Karpas-422 (cell line): Measurements from ENCODE around the gene EN1. TPM values are rescaled to one million over a fixed set of nuclear protein-coding genes. Genes with fewer than 3 reads are reported as not detected.

ENCODE experiments used
- DNase-seq: peaks from one replicate; pipeline ENCODE4 v3.0.0-alpha.2; 2015
- H2AFZ ChIP-seq: fragments of 200-600 bp; sonication (generic); 2 replicates; pipeline ENCODE4 v1.6.1; 2014; ENCODE audit warnings: antibody characterized with exemption, low read length, mixed read lengths
- H3K27ac ChIP-seq: fragments of 200-600 bp; sonication (generic); 2 replicates; pipeline ENCODE4 v1.5.1; 2014; ENCODE audit warnings: mild to moderate bottlenecking, low read length, moderate library complexity
- H3K27me3 ChIP-seq: fragments of 200-600 bp; sonication (generic); 2 replicates; pipeline ENCODE4 v1.6.1; 2014; ENCODE audit warnings: low read length, mixed read lengths
- H3K36me3 ChIP-seq: fragments of 200-600 bp; sonication (generic); 2 replicates; pipeline ENCODE4 v1.6.1; 2014; ENCODE audit warnings: low read length, mixed read lengths; ENCODE audit not compliant: insufficient read depth
- H3K4me1 ChIP-seq: fragments of 200-600 bp; sonication (generic); 2 replicates; pipeline ENCODE4 v1.6.1; 2014; ENCODE audit warnings: mild to moderate bottlenecking, low read length, mixed read lengths
- H3K4me2 ChIP-seq: fragments of 200-600 bp; sonication (generic); 2 replicates; pipeline ENCODE4 v1.6.1; 2014; ENCODE audit warnings: low read length, low read depth, mild to moderate bottlenecking; ENCODE audit not compliant: poor library complexity, severe bottlenecking
- H3K4me3 ChIP-seq: fragments of 200-600 bp; sonication (generic); 2 replicates; pipeline ENCODE4 v1.5.1; 2014; ENCODE audit warnings: mild to moderate bottlenecking, antibody characterized with exemption, low read length, mixed read lengths
- H3K79me2 ChIP-seq: fragments of 200-600 bp; sonication (generic); 2 replicates; pipeline ENCODE4 v1.6.1; 2014; ENCODE audit warnings: mild to moderate bottlenecking, low read length, mixed read lengths
- H3K9ac ChIP-seq: fragments of 200-600 bp; sonication (generic); 2 replicates; pipeline ENCODE4 v1.6.0; 2014; ENCODE audit warnings: low read length
- H3K9me2 ChIP-seq: fragments of 200-600 bp; sonication (generic), shearing (Covaris generic); replicated peaks from 2 replicates; pipeline ENCODE4 v1.6.0; 2014; ENCODE audit warnings: mild to moderate bottlenecking, low read length, moderate library complexity; ENCODE audit not compliant: insufficient read depth
- H3K9me3 ChIP-seq: fragments of 300-700, 200-600 bp; sonication (generic); 2 replicates; pipeline ENCODE4 v1.6.1; 2014; ENCODE audit warnings: low read length, mixed read lengths
- H4K20me1 ChIP-seq: fragments of 200-600 bp; sonication (generic); 2 replicates; pipeline ENCODE4 v1.6.1; 2014; ENCODE audit warnings: mild to moderate bottlenecking, antibody characterized with exemption, low read length, low read depth; ENCODE audit not compliant: insufficient read depth
- total RNA-seq: library from RNA; depleted of rRNA; stranded (reverse); fragments of >200 nt; shearing (Covaris generic); gene quantifications from 2 replicates; pipeline ENCODE4 v1.2.3, GENCODE V29; 2014; ENCODE audit warnings: low replicate concordance

The EN1 gene
- total RNA-seq, 1 experiment from 2014 or later: not detected

DNA sequence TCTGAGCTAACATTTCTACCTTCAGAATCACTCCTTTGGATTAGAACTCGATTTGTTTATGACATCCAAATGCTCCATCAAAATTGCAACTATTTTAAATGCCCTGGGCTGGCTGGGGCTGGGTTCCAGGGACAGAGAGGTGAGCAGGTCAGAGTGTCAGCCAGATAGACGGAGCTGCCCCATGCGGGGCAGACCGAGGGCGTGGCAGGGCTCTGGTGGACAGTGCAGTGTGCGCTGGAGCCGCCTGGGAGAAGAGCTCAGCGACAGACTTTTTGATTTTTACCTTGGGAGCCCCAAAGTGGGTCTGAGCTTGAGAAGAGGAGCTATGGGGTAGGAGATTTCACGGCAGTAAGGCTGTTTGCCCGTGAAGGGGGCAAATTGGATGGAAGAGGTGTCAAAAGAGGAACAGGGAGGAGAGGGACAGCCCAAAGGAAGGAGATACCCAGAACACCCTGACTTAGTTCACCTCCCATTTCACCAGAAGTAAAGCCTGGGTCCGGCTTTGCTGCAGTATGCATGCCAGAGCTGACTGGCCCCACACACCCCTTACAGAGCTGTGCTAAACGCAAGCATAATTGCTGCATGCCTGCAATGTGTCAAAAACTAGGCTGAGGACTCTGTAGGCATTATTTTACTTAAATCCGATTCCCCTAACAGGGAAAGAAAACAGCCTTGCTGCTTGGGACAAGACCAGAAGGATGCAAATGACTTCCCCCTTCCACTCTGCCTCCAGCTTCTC is 33.7 kb downstream of the EN1 start:
- no peaks in the 10 kb centered on the region for H3K36me3 ChIP-seq
- H2AFZ ChIP-seq: no peak overlapping the region
- no peak overlapping the region for H3K9ac ChIP-seq
- no peak overlapping the region for H3K27ac ChIP-seq
- no peaks in the 10 kb centered on the region for H3K27me3 ChIP-seq
- no peaks in the 10 kb centered on the region for H3K9me2 ChIP-seq
- H3K4me2 ChIP-seq: no peak overlapping the region
- no peaks in the 10 kb centered on the region for H4K20me1 ChIP-seq
- no peaks in the 10 kb centered on the region for H3K4me1 ChIP-seq
- no peak overlapping the region for H3K4me3 ChIP-seq
- H3K9me3 ChIP-seq: no peaks in the 10 kb centered on the region
- no peaks in the 10 kb centered on the region for H3K79me2 ChIP-seq
- DNase-seq: no peak

DNA sequence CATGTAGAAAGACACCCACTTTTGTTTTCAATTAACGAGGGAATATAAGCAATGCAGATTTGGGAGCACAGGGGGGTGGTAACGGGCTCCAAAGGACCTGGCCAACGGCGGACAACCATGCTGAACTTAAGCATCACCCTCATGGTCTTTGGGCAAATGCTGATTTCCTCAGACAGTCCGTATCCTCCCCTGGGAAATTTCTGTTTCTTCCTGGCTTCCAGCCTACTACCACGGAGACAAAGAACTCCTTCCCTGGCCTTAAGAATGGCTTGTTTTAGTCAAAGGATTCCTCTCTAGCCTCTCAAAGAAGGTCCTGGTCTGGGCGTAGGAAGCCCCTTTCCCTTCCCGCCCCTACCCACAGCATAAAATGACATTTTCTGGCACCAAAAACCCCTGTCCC is 34.3 kb downstream of the EN1 start:
- H3K9ac ChIP-seq: no peak overlapping the region

DNA sequence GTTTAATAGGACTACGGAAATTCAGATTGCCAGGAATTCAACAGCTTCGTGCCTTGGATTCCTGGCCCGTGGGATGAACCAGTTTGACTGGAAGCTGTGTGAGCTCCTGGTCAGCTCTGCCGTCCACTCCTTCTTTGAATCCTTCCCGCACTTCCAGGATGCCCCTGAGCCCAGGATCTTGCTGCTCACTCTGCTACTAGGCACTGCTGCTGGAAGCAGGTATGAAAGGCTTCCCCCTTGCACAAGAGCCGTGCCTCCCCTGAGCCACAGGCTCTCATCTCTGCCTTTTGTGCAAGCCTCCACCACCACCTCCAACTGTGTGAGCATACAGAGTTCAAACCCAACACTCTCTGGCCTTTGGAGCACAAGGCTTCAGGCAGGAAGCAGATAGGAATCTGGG is 34.9 kb downstream of the EN1 start:
- Histone ChIP-seq H2AFZ (no peak overlapping the region), H4K20me1 (no peaks in the 10 kb centered on the region), H3K9me2 (no peaks in the 10 kb centered on the region), H3K4me3 (no peak overlapping the region), H3K9me3 (no peaks in the 10 kb centered on the region), H3K27me3 (no peaks in the 10 kb centered on the region), H3K79me2 (no peaks in the 10 kb centered on the region), H3K36me3 (no peaks in the 10 kb centered on the region), H3K4me2 (no peak overlapping the region), H3K4me1 (no peaks in the 10 kb centered on the region), H3K27ac (no peak overlapping the region), H3K9ac (no peak overlapping the region)
- no peak for DNase-seq

More for the DNA sequence above, 34.3 kb downstream of the EN1 start:
- H3K4me2 ChIP-seq: no peak overlapping the region
- no peak for DNase-seq
- H4K20me1 ChIP-seq: no peaks in the 10 kb centered on the region
- no peak overlapping the region for H2AFZ ChIP-seq
- H3K27ac ChIP-seq: no peak overlapping the region
- H3K9me3 ChIP-seq: no peaks in the 10 kb centered on the region
- H3K9me2 ChIP-seq: no peaks in the 10 kb centered on the region
- H3K79me2 ChIP-seq: no peaks in the 10 kb centered on the region
- no peaks in the 10 kb centered on the region for H3K4me1 ChIP-seq
- no peaks in the 10 kb centered on the region for H3K27me3 ChIP-seq
- no peaks in the 10 kb centered on the region for H3K36me3 ChIP-seq
- no peak overlapping the region for H3K4me3 ChIP-seq

DNA sequence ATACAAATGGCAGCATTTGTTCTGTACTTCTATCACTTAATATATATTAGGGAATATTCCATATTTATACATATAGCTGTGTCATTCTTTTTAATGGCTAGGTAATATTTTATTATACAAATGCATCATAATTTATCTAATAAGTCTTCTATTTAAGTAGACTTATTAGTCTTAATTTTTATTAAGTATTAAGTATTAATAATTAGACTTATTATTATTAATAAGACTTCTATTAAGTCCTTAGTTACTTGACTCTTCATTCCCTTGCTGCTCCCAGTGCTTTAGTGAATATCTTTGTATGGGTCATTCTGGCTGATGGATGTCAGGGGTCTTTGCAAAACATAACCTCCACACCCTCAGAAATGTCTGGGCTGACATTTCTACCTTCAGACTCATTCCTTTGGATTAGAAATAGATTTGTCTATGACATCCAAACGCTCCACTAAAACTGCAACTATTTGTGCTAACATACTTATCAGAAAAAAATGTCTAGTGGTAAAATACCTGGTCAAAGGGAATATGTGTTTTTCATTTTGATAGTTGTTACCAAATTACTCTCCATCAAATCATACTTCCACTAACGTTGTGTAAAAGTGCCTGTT is 35.8 kb downstream of the EN1 start:
- no peak for DNase-seq
- Histone ChIP-seq H3K9me2 (no peaks in the 10 kb centered on the region), H4K20me1 (no peaks in the 10 kb centered on the region), H3K27me3 (no peaks in the 10 kb centered on the region), H3K27ac (no peak overlapping the region), H3K36me3 (no peaks in the 10 kb centered on the region), H3K9me3 (no peaks in the 10 kb centered on the region), H3K79me2 (no peaks in the 10 kb centered on the region), H3K4me3 (no peak overlapping the region), H3K4me1 (no peaks in the 10 kb centered on the region), H3K4me2 (no peak overlapping the region), H3K9ac (no peak overlapping the region), H2AFZ (no peak overlapping the region)

DNA sequence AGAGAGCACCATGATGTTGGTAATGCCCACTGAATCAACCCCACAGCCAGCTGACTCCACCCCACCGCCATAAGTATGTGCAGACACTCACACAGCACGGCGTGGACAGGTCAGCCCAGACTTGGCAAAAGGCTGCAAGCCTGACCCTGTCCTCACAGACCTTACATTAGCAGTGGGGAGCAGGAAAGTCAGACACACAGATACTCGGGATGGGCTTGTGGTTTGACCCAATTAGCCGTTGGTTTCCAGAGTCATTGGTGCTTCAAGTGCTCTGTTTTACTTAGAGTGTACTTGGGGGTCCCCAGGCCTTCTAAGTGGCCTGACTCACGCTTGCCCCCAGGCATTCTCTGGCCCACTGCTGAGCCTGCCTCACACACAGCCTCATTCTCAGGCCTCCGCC is 36.7 kb downstream of the EN1 start:
- H3K27me3 ChIP-seq: no peaks in the 10 kb centered on the region
- H3K79me2 ChIP-seq: no peaks in the 10 kb centered on the region
- no peaks in the 10 kb centered on the region for H3K9me3 ChIP-seq
- no peak overlapping the region for H3K4me3 ChIP-seq
- H3K4me1 ChIP-seq: no peaks in the 10 kb centered on the region
- no peaks in the 10 kb centered on the region for H4K20me1 ChIP-seq
- no peak overlapping the region for H3K27ac ChIP-seq
- no peak overlapping the region for H2AFZ ChIP-seq
- H3K9me2 ChIP-seq: no peaks in the 10 kb centered on the region
- no peaks in the 10 kb centered on the region for H3K36me3 ChIP-seq
- no peak overlapping the region for H3K4me2 ChIP-seq
- no peak for DNase-seq
- H3K9ac ChIP-seq: no peak overlapping the region

DNA sequence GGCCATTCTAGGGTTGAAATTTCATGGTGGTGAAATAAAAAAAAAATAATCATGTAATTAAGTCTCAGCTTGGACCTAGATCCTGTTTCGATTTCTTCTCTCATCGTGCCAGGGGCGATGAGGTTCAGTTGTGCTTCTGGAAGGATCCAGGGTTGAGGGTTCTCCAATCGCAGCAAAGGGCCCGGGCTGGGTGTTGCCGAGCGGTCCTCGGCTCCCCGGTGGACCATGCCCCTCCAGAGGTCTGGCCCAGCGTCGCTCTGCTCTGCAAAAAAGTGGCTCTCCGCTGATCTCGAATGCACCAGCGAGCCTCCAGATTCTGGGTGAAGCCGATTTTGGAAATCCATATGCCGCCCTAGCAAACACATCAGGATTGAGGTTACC is 39.0 kb downstream of the EN1 start:
- H3K9me2 ChIP-seq: no peaks in the 10 kb centered on the region
- no peak overlapping the region for H3K9ac ChIP-seq
- no peaks in the 10 kb centered on the region for H4K20me1 ChIP-seq
- no peak overlapping the region for H3K4me3 ChIP-seq
- H3K27ac ChIP-seq: no peak overlapping the region
- no peak for DNase-seq
- no peak overlapping the region for H3K4me2 ChIP-seq
- no peaks in the 10 kb centered on the region for H3K27me3 ChIP-seq
- no peaks in the 10 kb centered on the region for H3K9me3 ChIP-seq
- no peaks in the 10 kb centered on the region for H3K4me1 ChIP-seq
- no peaks in the 10 kb centered on the region for H3K36me3 ChIP-seq
- no peak overlapping the region for H2AFZ ChIP-seq
- no peaks in the 10 kb centered on the region for H3K79me2 ChIP-seq

DNA sequence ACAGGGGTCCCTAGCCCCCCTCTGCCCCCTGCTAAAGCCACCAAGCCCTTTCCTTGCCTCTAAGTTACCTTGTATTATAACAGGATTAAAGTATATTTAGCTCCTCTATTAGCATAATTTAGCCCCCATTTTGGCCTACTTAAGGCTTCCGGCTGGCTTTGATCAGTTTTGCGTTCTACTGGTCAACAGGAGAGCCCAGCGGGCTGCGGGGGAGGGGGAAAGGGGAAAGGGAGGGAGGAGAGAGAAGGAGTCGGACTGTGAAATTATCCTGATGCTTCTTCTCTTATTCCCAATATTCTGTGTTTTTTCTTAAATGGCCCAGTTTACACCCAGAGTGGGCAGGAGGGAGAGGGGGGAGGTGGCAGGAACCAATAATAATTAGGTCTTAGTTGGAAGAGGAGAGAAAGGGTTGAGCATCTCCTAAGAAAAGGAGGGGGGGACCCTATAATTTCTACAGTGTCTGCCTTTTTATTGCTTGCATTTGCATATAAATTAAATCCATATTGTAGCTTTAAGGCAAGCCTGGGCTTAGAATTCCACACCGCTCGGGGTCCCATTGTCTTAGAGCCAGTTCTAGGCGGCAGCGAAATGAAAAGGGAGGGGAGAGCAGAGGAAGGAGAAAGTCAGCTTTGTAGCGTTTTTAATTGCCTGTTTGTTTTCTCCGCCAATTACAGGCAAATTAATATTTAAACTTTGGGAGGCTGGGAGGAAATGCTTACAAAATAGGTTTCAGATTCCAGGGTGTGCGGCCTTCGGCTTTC is 39.6 kb downstream of the EN1 start:
- Histone ChIP-seq H3K4me2 (no peak overlapping the region), H3K9me2 (no peaks in the 10 kb centered on the region), H3K9me3 (no peaks in the 10 kb centered on the region), H3K36me3 (no peaks in the 10 kb centered on the region), H3K27ac (no peak overlapping the region), H3K4me1 (no peaks in the 10 kb centered on the region), H2AFZ (no peak overlapping the region), H3K79me2 (no peaks in the 10 kb centered on the region), H4K20me1 (no peaks in the 10 kb centered on the region), H3K9ac (no peak overlapping the region), H3K4me3 (no peak overlapping the region), H3K27me3 (no peaks in the 10 kb centered on the region)
- no peak for DNase-seq

DNA sequence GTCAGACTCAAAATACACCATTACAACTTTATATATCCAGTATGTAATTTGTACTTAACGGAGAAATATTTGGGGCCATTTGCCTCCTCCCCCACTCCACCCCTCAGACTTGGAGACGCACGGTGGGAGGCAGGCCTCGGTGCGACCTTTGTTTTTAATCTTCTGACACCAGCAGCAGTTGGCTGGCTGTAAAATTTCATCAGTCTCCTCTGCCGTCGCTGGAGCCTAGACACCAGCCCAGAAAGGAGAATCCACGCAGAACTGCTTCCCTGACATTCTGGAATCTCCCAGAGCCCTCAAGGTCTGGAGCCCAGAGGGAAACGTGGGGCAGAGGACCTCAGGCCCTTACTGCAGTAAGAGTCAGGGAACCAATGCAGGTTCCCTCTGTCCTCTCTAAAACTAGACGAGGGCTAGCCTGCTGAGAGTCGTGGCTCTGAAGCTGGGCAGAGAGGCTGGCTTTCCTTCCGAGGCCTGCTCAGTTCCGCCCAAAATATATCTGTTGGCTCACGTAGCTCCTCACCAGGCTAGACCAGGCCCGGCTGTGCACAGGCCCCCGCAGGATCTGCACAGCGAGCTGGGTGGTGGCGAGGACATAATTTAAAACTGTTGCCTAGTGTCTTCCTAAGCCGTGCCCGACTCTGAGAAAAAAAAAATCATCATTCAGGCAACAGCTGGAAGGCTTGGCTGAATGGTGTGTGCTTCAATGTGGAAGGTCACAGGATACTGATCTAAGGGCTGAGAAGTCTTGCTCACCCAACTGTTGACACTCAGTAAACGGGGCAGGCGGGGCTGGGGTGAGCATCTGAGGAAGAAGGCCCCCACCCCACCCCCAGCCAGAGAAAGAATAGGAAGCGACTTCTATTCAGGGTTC is 40.4 kb downstream of the EN1 start:
- H3K4me3 ChIP-seq: no peak overlapping the region

More for the DNA sequence above, 40.4 kb downstream of the EN1 start:
- no peaks in the 10 kb centered on the region for H3K36me3 ChIP-seq
- no peaks in the 10 kb centered on the region for H3K9me2 ChIP-seq
- no peak overlapping the region for H3K9ac ChIP-seq
- H3K4me2 ChIP-seq: no peak overlapping the region
- no peak overlapping the region for H2AFZ ChIP-seq
- no peaks in the 10 kb centered on the region for H3K9me3 ChIP-seq
- H3K27ac ChIP-seq: no peak overlapping the region
- DNase-seq: no peak
- no peaks in the 10 kb centered on the region for H3K79me2 ChIP-seq
- no peaks in the 10 kb centered on the region for H3K4me1 ChIP-seq
- H4K20me1 ChIP-seq: no peaks in the 10 kb centered on the region
- no peaks in the 10 kb centered on the region for H3K27me3 ChIP-seq
